Ovary (tissue), 9 donors: ENCODE results near the gene SEC22C. TPM values are rescaled to one million over a fixed set of nuclear protein-coding genes. Genes with fewer than 3 reads are reported as not detected.
"Not testable (repeated sequence)": the region's sequence is repeated elsewhere in the genome, so short reads cannot be mapped to it uniquely, and the experiment has no call there.

Experiments used
- DNase-seq, 5 donors: peaks; one replicate each; pipeline ENCODE4 v3.0.0-alpha.2; 2019 to 2020
- H3K27ac ChIP-seq, 2 donors: fragments of 200-600 bp; one replicate each; pipeline versions ENCODE4 v1.5.1 to v1.8.0; 2019 to 2022
- H3K27me3 ChIP-seq: fragments of 200-600 bp; one replicate; pipeline ENCODE4 v1.8.0; 2022
- H3K36me3 ChIP-seq: fragments of 200-600 bp; sonication (generic); one replicate; pipeline ENCODE4 v1.5.1; 2019
- H3K4me1 ChIP-seq: one replicate; pipeline ENCODE4 v1.8.1; 2013; ENCODE audit warnings: mild to moderate bottlenecking, moderate library complexity; ENCODE audit not compliant: insufficient read depth
- H3K4me3 ChIP-seq: fragments of 200-600 bp; sonication (generic); one replicate; pipeline ENCODE4 v1.5.1; 2017
- H3K9me3 ChIP-seq, 2 donors: fragments of 200-600 bp in 1 of 2; sonication (generic) in 1 of 2; one replicate each; pipeline versions ENCODE4 v1.5.1 to v1.8.1; 2013 to 2019; ENCODE audit warnings: mild to moderate bottlenecking in 1 of 2, moderate library complexity in 1 of 2
- EP300 ChIP-seq: sonication (generic); formaldehyde crosslinking; IDR thresholded peaks from one replicate; pipeline ENCODE4 v1.6.1; 2017; ENCODE audit warnings: antibody characterized with exemption
- POLR2A ChIP-seq: fragments of 450-650 bp; IDR thresholded peaks from one replicate; pipeline ENCODE4 v1.6.1; 2017; ENCODE audit warnings: antibody characterized with exemption, mild to moderate bottlenecking, moderate library complexity
- WGBS, 3 donors: extraction: QIAGEN DNeasy Blood & Tissue Kit in 1 of 3; methylation state at CpG; one replicate each; pipeline versions ENCODE4 v1.1.5 to v1.1.7; 2013 to 2017; 5-methylcytosine and 5-hydroxymethylcytosine counted together
- intact Hi-C, 4 donors: fragments of 100-400 bp; cut with DNase I; formaldehyde crosslinking; loops; one replicate each; pipeline versions ENCODE4 v1.11.0 to v1.15.1; 2022 to 2023
- polyA plus RNA-seq, 2 donors: library from polyadenylated mRNA; stranded (reverse); fragments of 200-250 nt in 1 of 2; fragments of 350-450 nt in 1 of 2; fragmentation: Illumina TruSeq in 1 of 2; extraction: RNeasy Lipid Tissue Mini Kit (QIAGEN cat#74804) in 1 of 2; gene quantifications; one replicate each; pipeline ENCODE4 v1.2.3, GENCODE V29; 2013 to 2014
- total RNA-seq, 7 donors: library from RNA; depleted of rRNA in 2 of 7; stranded (reverse); fragments of >200 nt in 2 of 7; fragmentation: NEBNext Ultra II Directional in 3 of 7; extraction: Animal tissue kit (Norgen Biotek cat#: 25700) in 3 of 7; gene quantifications; one replicate each; pipeline versions ENCODE4 v1.1.0 to v1.2.4, GENCODE V29; 2016 to 2023
- TF ChIP-seq, protein P1 (sequence below), 3 donors: fragments of 450-650 bp in 2 of 3; fragments of 200-600 bp in 1 of 3; IDR thresholded peaks; one replicate each; pipeline versions ENCODE4 v1.5.1 to v1.8.0; 2016 to 2022; ENCODE audit warnings: antibody characterized with exemption in 3 of 3, mild to moderate bottlenecking in 1 of 3
- donor health status: DM: no; HTN: no; CAD: no; lungs with moderate emphysema.
- donor health status: DM: no; HTN: no; CAD: no.
- donor health status: Bipolar disorder and iron deficiency.
- donor health status: DM: yes; HTN: yes; CAD: no.
- donor health status: DM: no; HTN: no; CAD: no.
- donor health status: DM: yes; HTN: yes; CAD: no.

SEC22C gene
- total and polyA plus RNA-seq, 9 donors = 31.4 to 68.5 (median 46.0) TPM

DNA sequence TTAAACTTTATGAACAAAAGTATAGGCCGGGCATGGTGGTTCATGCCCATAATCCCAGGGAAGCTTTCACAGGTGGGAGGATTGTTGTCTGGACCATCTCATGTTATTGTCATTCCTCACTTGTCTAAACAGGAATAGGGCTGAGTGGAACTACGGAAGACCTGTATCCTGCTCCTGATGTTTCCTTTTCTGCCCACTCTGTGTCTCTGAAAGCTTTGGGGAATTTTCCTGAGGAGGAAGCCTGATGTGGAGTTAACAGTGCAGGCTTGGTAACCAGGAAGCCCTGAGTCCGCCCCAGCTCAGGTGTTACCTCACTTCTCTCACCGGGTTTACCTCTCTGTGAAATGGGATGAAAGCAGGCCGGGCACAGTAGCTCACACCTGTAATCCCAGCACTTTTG is 6.9 kb upstream of the SEC22C start:
- intact Hi-C loops = loop anchor here in 1 of 4 donors (10.0 kb wide), 1 partner anchor 156 kb away; no protein-coding TSS in a partner anchor
- H3K27ac ChIP-seq = no peak overlapping the region

DNA sequence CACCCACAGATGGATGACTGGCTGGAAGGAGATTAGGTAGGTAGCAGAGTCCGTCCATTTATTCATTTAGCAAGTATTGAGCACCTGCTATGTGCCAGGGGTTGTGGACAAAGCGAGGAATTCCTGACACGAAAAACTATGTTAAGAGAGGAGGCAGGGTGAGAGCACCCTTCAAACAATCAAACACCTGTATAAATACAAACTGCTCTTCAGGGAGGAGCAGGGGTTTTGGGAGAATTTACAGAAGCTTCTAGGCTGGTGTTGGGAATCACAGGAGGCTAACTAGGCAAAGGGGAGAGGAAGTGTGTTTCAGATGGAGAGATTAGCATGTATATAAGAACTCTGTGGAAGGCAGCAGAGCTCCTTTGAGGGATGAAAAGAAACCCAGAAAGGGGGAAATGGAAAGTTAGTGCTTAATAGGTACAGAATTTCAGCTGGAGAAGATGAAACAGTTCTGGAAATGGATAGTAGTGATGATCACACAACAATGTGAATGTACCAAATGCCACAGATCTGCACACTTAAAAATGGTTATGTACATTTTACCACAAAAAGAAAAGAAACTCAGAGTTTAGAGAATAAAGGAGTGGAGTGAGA is 805 bp upstream of the SEC22C start:
- intact Hi-C loops = loop anchor here in 1 of 4 donors (10.0 kb wide), 1 partner anchor 162 kb away; no protein-coding TSS in a partner anchor
- DNase-seq = no peak

More for the DNA sequence above, 6.9 kb upstream of the SEC22C start:
- H3K36me3 ChIP-seq = no peaks in the 10 kb centered on the region
- TF ChIP-seq, protein P1, sequence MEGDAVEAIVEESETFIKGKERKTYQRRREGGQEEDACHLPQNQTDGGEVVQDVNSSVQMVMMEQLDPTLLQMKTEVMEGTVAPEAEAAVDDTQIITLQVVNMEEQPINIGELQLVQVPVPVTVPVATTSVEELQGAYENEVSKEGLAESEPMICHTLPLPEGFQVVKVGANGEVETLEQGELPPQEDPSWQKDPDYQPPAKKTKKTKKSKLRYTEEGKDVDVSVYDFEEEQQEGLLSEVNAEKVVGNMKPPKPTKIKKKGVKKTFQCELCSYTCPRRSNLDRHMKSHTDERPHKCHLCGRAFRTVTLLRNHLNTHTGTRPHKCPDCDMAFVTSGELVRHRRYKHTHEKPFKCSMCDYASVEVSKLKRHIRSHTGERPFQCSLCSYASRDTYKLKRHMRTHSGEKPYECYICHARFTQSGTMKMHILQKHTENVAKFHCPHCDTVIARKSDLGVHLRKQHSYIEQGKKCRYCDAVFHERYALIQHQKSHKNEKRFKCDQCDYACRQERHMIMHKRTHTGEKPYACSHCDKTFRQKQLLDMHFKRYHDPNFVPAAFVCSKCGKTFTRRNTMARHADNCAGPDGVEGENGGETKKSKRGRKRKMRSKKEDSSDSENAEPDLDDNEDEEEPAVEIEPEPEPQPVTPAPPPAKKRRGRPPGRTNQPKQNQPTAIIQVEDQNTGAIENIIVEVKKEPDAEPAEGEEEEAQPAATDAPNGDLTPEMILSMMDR (IDR thresholded peaks at IDR 0.05) = no peak
- no peak for TF ChIP-seq EP300
- no peak for TF ChIP-seq POLR2A
- 76 to 84% (median 82%) methylated on average over 5 of the region's 5 CpGs for WGBS, 3 donors
- DNase-seq = no peak
- H3K9me3 ChIP-seq = no peaks in the 10 kb centered on the region
- no peaks in the 10 kb centered on the region for H3K27me3 ChIP-seq
- H3K4me3 ChIP-seq = no peak overlapping the region
- no peaks in the 10 kb centered on the region for H3K4me1 ChIP-seq

DNA sequence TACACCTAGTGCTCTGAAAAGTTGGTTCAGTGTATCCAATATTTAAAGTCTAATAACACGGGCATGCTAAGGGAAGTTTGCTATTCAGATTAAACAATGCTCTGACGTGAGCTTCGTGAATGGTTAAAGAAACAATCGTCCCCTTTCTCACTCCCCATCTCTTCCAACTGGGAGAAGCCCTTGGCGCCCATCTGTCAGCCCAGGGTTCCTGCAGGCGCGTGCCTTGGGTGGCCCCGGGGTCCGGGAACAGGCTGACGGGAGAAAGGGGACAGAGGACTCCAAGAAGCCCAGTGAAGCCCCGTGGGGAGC is 413 bp downstream of the SEC22C start:
- H3K4me3 ChIP-seq = peak overlapping the region; percentile 98
- DNase-seq = no peak
- no peaks in the 10 kb centered on the region for H3K27me3 ChIP-seq
- H3K9me3 ChIP-seq = no peaks in the 10 kb centered on the region
- 0 to 2% (median 0%) methylated on average over 11 of the region's 11 CpGs for WGBS, 3 donors
- TF ChIP-seq EP300 = no peak
- no peak for TF ChIP-seq POLR2A
- TF ChIP-seq, protein P1 (IDR thresholded peaks at IDR 0.05) = no peak
- intact Hi-C loops = loop anchor here in 1 of 4 donors (2.0 to 10.0 kb wide), 2 partner anchors 21 to 163 kb away; no protein-coding TSS in a partner anchor
- no peaks in the 10 kb centered on the region for H3K36me3 ChIP-seq
- peaks cover 3% of the 10 kb centered on the region for H3K4me1 ChIP-seq
- H3K27ac ChIP-seq = peak overlapping the region; percentile 82 to 83

More for the DNA sequence above, 805 bp upstream of the SEC22C start:
- H3K27ac ChIP-seq = peak overlapping the region; percentile 82 to 83
- 1 to 4% (median 4%) methylated on average over 3 of the region's 3 CpGs for WGBS, 3 donors
- H3K4me1 ChIP-seq = peaks cover 3% of the 10 kb centered on the region
- TF ChIP-seq POLR2A (no peak), EP300 (no peak)
- TF ChIP-seq, protein P1 (IDR thresholded peaks at IDR 0.05) = no peak
- no peaks in the 10 kb centered on the region for H3K27me3 ChIP-seq
- H3K9me3 ChIP-seq = no peaks in the 10 kb centered on the region
- H3K4me3 ChIP-seq = peak overlapping the region; percentile 98
- H3K36me3 ChIP-seq = no peaks in the 10 kb centered on the region

DNA sequence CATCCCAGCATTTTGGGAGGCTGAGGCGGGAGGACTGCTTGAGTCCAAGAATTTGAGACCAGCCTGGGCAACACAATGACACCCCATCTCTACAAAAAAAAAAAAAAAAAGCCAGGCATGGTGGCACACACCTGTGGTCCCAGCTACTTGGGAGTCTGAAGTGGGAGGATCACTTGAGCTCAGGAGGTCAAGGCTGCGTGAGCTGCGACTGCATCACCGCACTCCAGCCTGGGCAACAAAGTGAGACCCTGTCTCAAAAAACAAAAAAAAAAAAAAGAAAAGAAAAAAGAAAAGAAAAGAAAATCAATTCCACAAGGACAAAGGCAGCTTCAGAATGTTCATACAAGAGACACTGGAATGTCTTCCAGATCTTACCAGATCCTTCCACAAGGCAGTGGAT is 2.4 kb downstream of the SEC22C start:
- H3K4me1 ChIP-seq, H3K9me3 ChIP-seq, H3K4me3 ChIP-seq, DNase-seq, H3K27ac ChIP-seq, H3K27me3 ChIP-seq, intact Hi-C loops, H3K36me3 ChIP-seq: not testable (repeated sequence)
- 94 to 97% (median 95%) methylated on average over 4 of the region's 4 CpGs for WGBS, 3 donors

DNA sequence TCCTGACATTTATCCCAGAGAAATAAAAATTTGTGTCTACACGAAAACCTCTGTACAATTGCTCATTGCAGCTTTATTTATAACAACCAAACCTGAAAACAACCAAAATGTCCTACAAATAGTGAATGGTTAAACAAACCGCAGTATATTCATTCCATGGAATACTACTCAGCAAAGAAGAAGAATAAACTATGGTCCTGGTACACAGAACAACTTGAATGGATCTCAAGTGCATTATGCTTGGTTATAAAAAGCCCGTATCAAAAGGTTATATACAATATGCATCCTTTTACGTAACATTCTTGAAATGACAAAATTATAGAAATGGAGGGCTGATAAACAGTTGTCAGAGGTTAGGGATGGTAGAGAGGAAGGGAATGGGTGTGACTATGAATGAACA is 3.7 kb downstream of the SEC22C start:
- no peaks in the 10 kb centered on the region for H3K9me3 ChIP-seq
- TF ChIP-seq, protein P1 (IDR thresholded peaks at IDR 0.05) = no peak
- TF ChIP-seq POLR2A (no peak), EP300 (no peak)
- no peaks in the 10 kb centered on the region for H3K36me3 ChIP-seq
- no peak for DNase-seq
- H3K27ac ChIP-seq = no peak overlapping the region
- no peaks in the 10 kb centered on the region for H3K27me3 ChIP-seq
- no peak overlapping the region for H3K4me3 ChIP-seq
- peaks cover 3% of the 10 kb centered on the region for H3K4me1 ChIP-seq
- WGBS, 3 donors = 96 to 97% (median 97%) methylated on average over 4 of the region's 4 CpGs
- intact Hi-C loops = no loop called here
